Measurements from ENCODE around the gene NT5DC4. TPM values are rescaled to one million over a fixed set of nuclear protein-coding genes. Genes with fewer than 3 reads are reported as not detected.

NT5DC4 gene
- total and polyA plus RNA-seq, 2 of the 8 experiments (the other 6 are each of a cell fraction or from before 2014, with no cell fraction given) = not detected

- DNase-seq (ENCODE audit: low read depth in 1 of 2, low spot score in 2 of 2) (no peak), FAIRE-seq (no peak)
- Histone ChIP-seq H3K4me2 (ENCODE audit: insufficient read depth in 1 of 2, low read depth in 2 of 2, low read length in 2 of 2) (no peak overlapping the region), H3K27me3 (replicated peaks in 1 of 4; ENCODE audit: control insufficient read depth in 3 of 4, extremely low read depth in 1 of 4, insufficient read depth in 3 of 4, low read length in 3 of 4) (no peaks in the 10 kb centered on the region), H3K23ac (ENCODE audit: insufficient read length) (no peak overlapping the region), H3K4me3 (ENCODE audit: extremely low read depth in 1 of 4, insufficient read depth in 2 of 4, low read depth in 3 of 4, low read length in 4 of 4) (no peak overlapping the region), H3K9ac (replicated peaks in 1 of 4; ENCODE audit: extremely low read depth in 1 of 4, low read depth in 3 of 4, low read length in 3 of 4) (no peak overlapping the region), H3K9me3 (ENCODE audit: insufficient read depth in 2 of 2, low read depth in 1 of 2, low read length in 1 of 2) (no peaks in the 10 kb centered on the region), H2BK5ac (ENCODE audit: low read depth, low read length) (no peak overlapping the region), H3K27ac (ENCODE audit: low read depth, low read length) (no peak overlapping the region), H3K79me2 (ENCODE audit: control insufficient read depth in 1 of 2, insufficient read depth in 2 of 2, low read length in 2 of 2) (peaks cover 0 to 2% of the 10 kb centered on the region in 2 experiments; a peak in 1 of 4 replicates), H4K8ac (ENCODE audit: extremely low read depth, insufficient read depth, low read length) (no peak overlapping the region), H3K79me1 (ENCODE audit: low read depth, low read length) (peaks cover 2% of the 10 kb centered on the region; the same call in 1 of the 2 replicates), H4K5ac (ENCODE audit: insufficient read length, low read depth, low read length) (no peak overlapping the region), H2BK120ac (replicated peaks; ENCODE audit: low read depth, low read length) (no peak overlapping the region), H2AFZ (ENCODE audit: low read length) (no peak overlapping the region), H3K14ac (ENCODE audit: insufficient read length) (no peak overlapping the region), H2BK20ac (ENCODE audit: low read length) (no peak overlapping the region), H2BK15ac (ENCODE audit: low read length) (no peak overlapping the region), H3K4ac (replicated peaks; ENCODE audit: insufficient read length, low read depth, low read length) (no peak overlapping the region), H4K91ac (replicated peaks; ENCODE audit: insufficient read length, low read length) (no peak overlapping the region), H3K4me1 (replicated peaks in 1 of 4; ENCODE audit: control insufficient read depth in 3 of 4, insufficient read depth in 4 of 4, low read length in 3 of 4) (no peaks in the 10 kb centered on the region), H2AK5ac (ENCODE audit: low read depth, low read length) (no peak overlapping the region), H3K36me3 (ENCODE audit: control insufficient read depth in 2 of 4, insufficient read depth in 4 of 4, low read length in 3 of 4) (peaks cover 4 to 60% (median 34%) of the 10 kb centered on the region in 4 experiments; a peak in 7 of 8 replicates), H2BK12ac (ENCODE audit: low read depth, low read length) (no peak overlapping the region), H3K18ac (ENCODE audit: extremely low read depth, low read length) (no peak overlapping the region), H4K20me1 (replicated peaks in 1 of 2; ENCODE audit: control insufficient read depth in 1 of 2, insufficient read depth in 2 of 2, low read length in 2 of 2) (peaks cover 1 to 2% of the 10 kb centered on the region in 2 experiments), H3K56ac (replicated peaks; ENCODE audit: insufficient read length, low read depth, low read length) (no peak overlapping the region), H3K23me2 (ENCODE audit: low read depth, low read length) (0 out of 2 replicates have a peak, but pooled peaks cover 1% of the 10 kb centered on the region)
- POLR2A ChIA-PET (ENCODE audit: partially characterized antibody) = no interaction called here
- WGBS, 2 experiments (ENCODE audit: extremely low coverage in 1 of 2, insufficient coverage in 1 of 2, insufficient read length in 1 of 2, insufficient replicate concordance in 2 of 2, low coverage in 1 of 2, low lambda C conversion rate in 2 of 2, missing lambda C conversion rate in 1 of 2) = 83% methylated on average over 3 of the region's 3 CpGs; no CpG with 5 or more reads in 1 of the 2 experiments
- CTCF ChIA-PET (ENCODE audit: partially characterized antibody) = no interaction called here
- TF ChIP-seq CTCF (IDR thresholded peaks at IDR 0.05; ENCODE audit: control extremely low read depth in 1 of 3, insufficient read depth in 1 of 3, low read depth in 1 of 3, low read length in 3 of 3) (no peak), TEAD4 (IDR thresholded peaks at IDR 0.05; ENCODE audit: low read depth, low read length) (no peak), HDAC2 (IDR thresholded peaks at IDR 0.05; ENCODE audit: borderline replicate concordance in 1 of 2, low read depth in 2 of 2, low read length in 2 of 2) (no peak)
Observed at GRCh38 chr2:112757265-112757664, 36.4 kb downstream of the NT5DC4 start.

Data from H1 (cell line).